Gastroesophageal sphincter (tissue), 3 donors: ENCODE measurements around the gene CEP72.

Experiments
- POLR2AphosphoS5 ChIP-seq: sonication (generic); formaldehyde crosslinking; IDR thresholded peaks from one replicate; pipeline ENCODE4 v1.6.1; 2017; ENCODE audit warnings: antibody characterized with exemption
- TF ChIP-seq, protein P1 (sequence below), 4 experiments: fragments of 200-600 bp in 2 of 4; fragments of 450-650 bp in 2 of 4; sonication (generic) in 1 of 4; IDR thresholded peaks; one replicate each; pipeline ENCODE4 v1.5.1; 2017 to 2019; ENCODE audit warnings: antibody characterized with exemption in 4 of 4, mild to moderate bottlenecking in 2 of 4, moderate library complexity in 2 of 4

DNA sequence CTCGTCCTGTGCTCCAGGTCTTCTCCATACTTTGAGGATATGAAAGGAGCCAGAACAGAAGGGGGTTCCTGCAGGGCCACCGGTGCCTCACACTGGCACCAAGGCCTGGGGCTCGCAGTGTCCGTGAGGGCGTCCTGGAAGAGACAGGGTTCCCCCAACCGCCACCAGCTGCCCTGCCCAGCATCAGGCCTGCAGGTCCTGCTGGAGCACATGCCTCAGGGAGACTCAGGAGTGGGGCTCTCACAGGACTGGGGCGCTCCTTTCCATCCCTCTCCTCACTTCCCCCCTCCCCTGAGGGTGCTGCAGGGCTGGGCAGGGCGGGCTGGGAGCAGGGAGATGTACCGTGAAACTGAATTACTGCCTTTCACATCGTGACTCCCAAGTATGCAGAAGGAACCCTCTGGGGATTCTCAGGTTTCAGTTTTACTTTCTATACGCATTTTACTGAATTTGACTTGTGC lies 31.7 kb downstream of the CEP72 start:
- TF ChIP-seq, protein P1, sequence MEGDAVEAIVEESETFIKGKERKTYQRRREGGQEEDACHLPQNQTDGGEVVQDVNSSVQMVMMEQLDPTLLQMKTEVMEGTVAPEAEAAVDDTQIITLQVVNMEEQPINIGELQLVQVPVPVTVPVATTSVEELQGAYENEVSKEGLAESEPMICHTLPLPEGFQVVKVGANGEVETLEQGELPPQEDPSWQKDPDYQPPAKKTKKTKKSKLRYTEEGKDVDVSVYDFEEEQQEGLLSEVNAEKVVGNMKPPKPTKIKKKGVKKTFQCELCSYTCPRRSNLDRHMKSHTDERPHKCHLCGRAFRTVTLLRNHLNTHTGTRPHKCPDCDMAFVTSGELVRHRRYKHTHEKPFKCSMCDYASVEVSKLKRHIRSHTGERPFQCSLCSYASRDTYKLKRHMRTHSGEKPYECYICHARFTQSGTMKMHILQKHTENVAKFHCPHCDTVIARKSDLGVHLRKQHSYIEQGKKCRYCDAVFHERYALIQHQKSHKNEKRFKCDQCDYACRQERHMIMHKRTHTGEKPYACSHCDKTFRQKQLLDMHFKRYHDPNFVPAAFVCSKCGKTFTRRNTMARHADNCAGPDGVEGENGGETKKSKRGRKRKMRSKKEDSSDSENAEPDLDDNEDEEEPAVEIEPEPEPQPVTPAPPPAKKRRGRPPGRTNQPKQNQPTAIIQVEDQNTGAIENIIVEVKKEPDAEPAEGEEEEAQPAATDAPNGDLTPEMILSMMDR (IDR thresholded peaks at IDR 0.05) = no peak
- no peak for TF ChIP-seq POLR2AphosphoS5
